Measurements from ENCODE around the gene TET1. TPM values are rescaled to one million over a fixed set of nuclear protein-coding genes. Genes with fewer than 3 reads are reported as not detected.
"Not testable (repeated sequence)": the region's sequence is repeated elsewhere in the genome, so short reads cannot be mapped to it uniquely, and the experiment has no call there.

The TET1 gene
- total RNA-seq, 1 donor from 2014 or later, result 1.2 TPM

DNA sequence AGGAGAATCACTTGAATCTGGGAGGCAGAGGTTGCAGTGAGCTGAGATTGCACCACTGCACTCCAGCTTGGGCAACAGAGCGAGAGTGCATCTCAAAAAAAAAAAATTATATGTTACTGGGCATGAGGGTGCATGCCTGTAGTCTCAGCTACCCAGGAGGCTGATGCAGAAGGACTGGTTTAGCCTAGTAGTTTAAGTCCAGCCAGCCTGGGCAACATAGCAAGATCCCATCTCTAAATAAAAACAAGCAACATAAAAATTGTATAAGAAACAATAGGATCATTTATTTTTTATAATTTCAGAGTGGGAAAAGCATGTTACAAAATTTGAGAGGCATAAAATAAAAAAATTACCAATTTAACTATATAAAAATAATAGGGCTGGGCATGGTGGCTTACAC is 145.4 kb downstream of the TET1 start:
- no peaks in the 10 kb centered on the region for H3K27me3 ChIP-seq (ENCODE audit: control insufficient read depth, insufficient read depth, low read length)
- TF ChIP-seq, protein P1, sequence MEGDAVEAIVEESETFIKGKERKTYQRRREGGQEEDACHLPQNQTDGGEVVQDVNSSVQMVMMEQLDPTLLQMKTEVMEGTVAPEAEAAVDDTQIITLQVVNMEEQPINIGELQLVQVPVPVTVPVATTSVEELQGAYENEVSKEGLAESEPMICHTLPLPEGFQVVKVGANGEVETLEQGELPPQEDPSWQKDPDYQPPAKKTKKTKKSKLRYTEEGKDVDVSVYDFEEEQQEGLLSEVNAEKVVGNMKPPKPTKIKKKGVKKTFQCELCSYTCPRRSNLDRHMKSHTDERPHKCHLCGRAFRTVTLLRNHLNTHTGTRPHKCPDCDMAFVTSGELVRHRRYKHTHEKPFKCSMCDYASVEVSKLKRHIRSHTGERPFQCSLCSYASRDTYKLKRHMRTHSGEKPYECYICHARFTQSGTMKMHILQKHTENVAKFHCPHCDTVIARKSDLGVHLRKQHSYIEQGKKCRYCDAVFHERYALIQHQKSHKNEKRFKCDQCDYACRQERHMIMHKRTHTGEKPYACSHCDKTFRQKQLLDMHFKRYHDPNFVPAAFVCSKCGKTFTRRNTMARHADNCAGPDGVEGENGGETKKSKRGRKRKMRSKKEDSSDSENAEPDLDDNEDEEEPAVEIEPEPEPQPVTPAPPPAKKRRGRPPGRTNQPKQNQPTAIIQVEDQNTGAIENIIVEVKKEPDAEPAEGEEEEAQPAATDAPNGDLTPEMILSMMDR (IDR thresholded peaks at IDR 0.05; ENCODE audit: insufficient read depth, low read length, poor library complexity, severe bottlenecking), result no peak
- H3K4me3 ChIP-seq (ENCODE audit: low read depth, low read length), result no peak overlapping the region
- no peak for DNase-seq (ENCODE audit: low read depth)
- H3K36me3 ChIP-seq (ENCODE audit: control insufficient read depth, insufficient read depth, low read length), result no peaks in the 10 kb centered on the region

DNA sequence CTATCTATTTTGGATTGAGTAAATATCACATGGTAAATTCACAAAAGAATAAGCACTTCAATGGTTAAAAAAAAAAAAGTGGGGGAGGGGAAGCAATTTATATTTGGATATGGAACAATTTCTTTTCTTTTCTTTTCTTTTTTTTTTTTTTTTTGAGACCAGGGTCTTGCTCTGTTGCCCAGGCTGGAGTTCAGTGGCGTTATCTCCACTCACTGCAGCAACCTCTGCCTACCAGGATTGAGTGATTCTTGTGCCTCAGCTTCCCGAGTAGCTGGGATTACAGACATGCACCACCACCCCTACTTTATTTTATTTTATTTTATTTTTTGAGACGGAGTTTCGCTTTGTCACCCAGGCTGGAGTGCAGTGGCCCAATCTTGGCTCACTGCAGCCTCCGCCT is 148.8 kb downstream of the TET1 start:
- DNase-seq (ENCODE audit: low read depth); H3K36me3 ChIP-seq (ENCODE audit: control insufficient read depth, insufficient read depth, low read length); H3K27me3 ChIP-seq (ENCODE audit: control insufficient read depth, insufficient read depth, low read length); H3K4me3 ChIP-seq (ENCODE audit: low read depth, low read length): not testable (repeated sequence)

DNA sequence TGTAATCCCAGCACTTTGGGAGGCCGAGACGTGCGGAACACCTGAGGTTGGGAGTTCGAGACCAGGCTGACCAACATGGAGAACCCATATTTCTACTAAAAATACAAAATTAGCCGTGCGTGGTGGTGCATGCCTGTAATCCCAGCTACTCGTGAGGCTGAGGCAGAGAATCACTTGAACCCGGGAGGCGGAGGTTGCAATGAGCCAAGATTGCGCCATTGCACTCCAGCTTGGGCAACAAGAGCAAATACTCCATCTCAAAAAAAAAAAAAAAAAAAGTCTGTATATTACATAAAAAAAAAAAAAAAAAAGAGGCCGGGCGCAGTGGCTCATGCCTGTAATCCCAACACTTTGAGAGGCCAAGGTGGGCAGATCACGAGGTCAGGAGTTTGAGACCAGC is 152.9 kb downstream of the TET1 start:
- not testable (repeated sequence) for DNase-seq (ENCODE audit: low read depth); H3K36me3 ChIP-seq (ENCODE audit: control insufficient read depth, insufficient read depth, low read length); H3K4me3 ChIP-seq (ENCODE audit: low read depth, low read length); H3K27me3 ChIP-seq (ENCODE audit: control insufficient read depth, insufficient read depth, low read length)

DNA sequence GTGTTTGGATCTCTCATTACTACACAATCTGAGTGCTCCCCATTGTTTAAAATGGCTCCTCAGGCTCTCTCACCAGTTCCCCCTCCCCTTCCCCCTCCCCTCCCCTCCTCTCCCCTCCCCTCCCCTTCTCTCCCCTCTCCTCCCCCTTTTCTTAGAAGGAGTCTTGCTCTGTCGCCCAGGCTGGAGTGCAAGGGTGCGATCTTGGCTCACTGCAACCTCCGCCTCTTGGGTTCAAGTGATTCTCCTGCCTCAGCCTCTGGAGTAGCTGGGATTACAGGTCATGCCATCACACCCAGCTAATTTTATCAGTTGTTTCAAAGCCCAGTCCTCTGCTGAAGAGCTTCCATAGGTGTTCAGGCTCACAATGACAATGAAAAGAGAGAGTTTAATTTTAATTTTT is 157.3 kb downstream of the TET1 start:
- Histone ChIP-seq H3K27me3 (ENCODE audit: control insufficient read depth, insufficient read depth, low read length) (no peaks in the 10 kb centered on the region), H3K4me3 (ENCODE audit: low read depth, low read length) (no peak overlapping the region), H3K36me3 (ENCODE audit: control insufficient read depth, insufficient read depth, low read length) (no peaks in the 10 kb centered on the region)
- TF ChIP-seq, protein P1 (IDR thresholded peaks at IDR 0.05; ENCODE audit: insufficient read depth, low read length, poor library complexity, severe bottlenecking), result no peak
- no peak for DNase-seq (ENCODE audit: low read depth)

DNA sequence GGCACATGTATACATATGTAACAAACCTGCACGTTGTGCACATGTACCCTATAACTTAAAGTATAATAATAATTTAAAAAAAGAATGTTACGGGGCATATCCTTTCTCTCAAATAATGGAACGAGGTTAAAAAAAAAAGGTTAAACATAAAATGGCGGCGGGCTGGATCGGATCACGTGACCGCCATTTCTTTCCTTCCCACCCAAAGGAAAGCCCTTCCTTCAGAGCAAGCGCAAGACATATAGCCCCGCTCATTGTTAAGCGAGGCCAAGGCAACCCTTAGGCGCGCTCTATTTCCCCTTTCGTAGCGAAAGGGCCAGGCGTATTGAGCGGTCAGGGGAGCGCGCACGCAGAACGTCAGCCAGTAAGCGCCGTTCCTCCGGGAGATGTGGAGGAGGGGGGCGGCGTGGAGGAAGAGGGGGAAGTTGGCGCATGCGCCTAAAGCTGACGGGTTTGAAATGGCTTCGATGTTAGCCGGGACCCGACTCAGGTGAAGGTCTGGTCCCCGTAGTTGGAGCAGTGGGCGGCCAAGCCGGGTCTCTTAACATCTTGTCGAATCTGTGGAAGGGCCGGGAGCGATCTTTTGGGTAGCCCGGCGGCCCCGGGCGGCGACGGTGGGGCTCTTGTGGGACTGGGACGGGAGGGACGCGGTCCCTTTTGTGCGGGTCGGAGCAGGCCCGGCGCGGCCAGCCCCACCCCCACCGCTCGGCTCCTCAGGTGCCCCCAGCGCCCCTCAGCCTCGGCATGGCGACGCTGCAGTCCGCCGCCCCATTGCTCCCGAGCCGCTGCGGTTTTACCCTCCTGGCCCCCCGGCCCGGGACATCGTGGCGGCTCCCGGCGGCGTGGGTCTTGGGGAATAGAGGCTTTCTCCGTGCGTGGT is 160.9 kb downstream of the TET1 start, which contains the start of gene CCAR1:
Gene CCAR1, plus strand, starts transcription at position 447 of the 880 bp plus-strand sequence. CDS start 1,266 bp downstream, outside the sequence.
- peak within 1 kb of the TSS; percentile 92 for H3K4me3 ChIP-seq (ENCODE audit: low read depth, low read length)
- peak; percentile 95 for DNase-seq (ENCODE audit: low read depth)
- TF ChIP-seq, protein P1 (IDR thresholded peaks at IDR 0.05; ENCODE audit: insufficient read depth, low read length, poor library complexity, severe bottlenecking), result no peak

DNA sequence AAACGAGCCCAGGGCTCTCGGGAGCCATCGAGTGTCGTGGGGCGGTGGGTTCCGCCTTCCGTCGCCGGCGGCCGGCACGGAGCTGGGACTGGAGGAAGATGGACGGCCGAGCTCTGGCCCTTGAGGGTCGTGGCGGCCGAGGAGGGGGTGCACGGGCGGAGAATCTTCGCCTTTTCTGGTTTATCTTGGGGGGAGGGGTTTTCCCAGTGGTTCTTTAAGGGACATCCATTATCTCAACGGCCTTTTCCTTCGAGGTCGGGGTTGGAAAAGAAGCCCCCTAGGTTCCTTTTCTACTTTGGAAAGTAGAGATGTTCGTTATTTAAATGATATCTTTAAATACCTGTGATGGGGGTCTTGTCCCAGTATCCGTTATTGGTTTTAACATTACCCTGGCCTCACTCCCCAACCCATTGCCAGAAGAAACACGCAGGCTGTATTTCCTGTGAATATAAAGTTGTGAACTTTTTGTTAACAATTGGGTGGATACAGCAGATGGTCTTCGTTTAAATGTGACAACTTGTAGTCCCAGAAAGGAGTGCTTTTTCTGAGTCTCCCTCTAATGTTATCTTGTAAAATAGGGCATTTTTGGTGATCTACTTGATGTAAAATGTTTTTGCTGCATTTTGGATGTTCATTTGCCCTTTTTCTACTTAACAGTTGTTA is 161.7 kb downstream of the TET1 start:
- Histone ChIP-seq H3K27me3 (ENCODE audit: control insufficient read depth, insufficient read depth, low read length) (no peaks in the 10 kb centered on the region), H3K36me3 (ENCODE audit: control insufficient read depth, insufficient read depth, low read length) (peaks cover 2% of the 10 kb centered on the region), H3K4me3 (ENCODE audit: low read depth, low read length) (peak overlapping the region; percentile 92)
- DNase-seq (ENCODE audit: low read depth), result no peak
- TF ChIP-seq, protein P1 (IDR thresholded peaks at IDR 0.05; ENCODE audit: insufficient read depth, low read length, poor library complexity, severe bottlenecking), result no peak

More for the DNA sequence above, 160.9 kb downstream of the TET1 start, which contains the start of gene CCAR1:
- Histone ChIP-seq H3K36me3 (ENCODE audit: control insufficient read depth, insufficient read depth, low read length) (peaks cover 2% of the 10 kb centered on the region), H3K27me3 (ENCODE audit: control insufficient read depth, insufficient read depth, low read length) (no peaks in the 10 kb centered on the region)

All from kidney epithelial cell (primary cell).